Epithelial cell of esophagus (primary cell): ENCODE results near the gene SLC22A15.

Experiments used
- DNase-seq: peaks from one replicate; pipeline ENCODE4 v3.0.0; 2010; ENCODE audit warnings: low read depth
- H3K4me3 ChIP-seq: 2 replicates; pipeline ENCODE4 v1.5.1; 2011; ENCODE audit warnings: mild to moderate bottlenecking, low read length, control low read depth
- CTCF ChIP-seq: IDR thresholded peaks from 2 replicates; pipeline ENCODE4 v1.5.1; 2011; ENCODE audit warnings: low read depth, mild to moderate bottlenecking, low read length, control low read depth, inconsistent platforms; ENCODE audit not compliant: insufficient read depth; ENCODE audit errors: missing control alignments

SLC22A15 gene

GRCh38 chr1:115973154-115973553, 3.2 kb upstream of the SLC22A15 start:
- no peak for DNase-seq
- no peak overlapping the region for H3K4me3 ChIP-seq
- TF ChIP-seq CTCF, result no peak

DNA sequence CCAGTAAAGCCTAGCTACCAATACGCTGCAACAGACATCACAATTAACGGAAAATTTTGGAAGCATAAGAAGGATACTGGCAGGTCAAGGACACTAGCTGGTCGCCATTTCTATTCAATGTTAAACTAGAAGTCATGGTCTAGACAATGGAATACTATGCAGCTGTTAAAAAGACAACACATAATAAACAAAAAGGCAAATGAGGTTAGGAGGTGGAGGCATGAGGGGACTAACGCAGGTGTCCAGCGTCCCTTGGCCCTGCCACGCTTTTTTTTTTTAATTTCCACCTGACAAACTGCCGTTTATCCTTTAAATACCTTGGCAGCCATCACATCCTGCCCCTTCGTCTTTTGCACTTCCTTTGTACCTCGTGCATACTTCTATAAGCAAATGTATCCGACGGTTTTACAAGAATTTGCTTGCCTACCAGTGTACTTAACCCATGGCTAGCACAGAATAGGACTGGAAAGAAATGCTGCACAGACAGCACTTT, 698 bp upstream of the SLC22A15 start:
- DNase-seq, result no peak
- TF ChIP-seq CTCF, result no peak
- peak overlapping the region; percentile 63 for H3K4me3 ChIP-seq

- DNase-seq, result peak; percentile 37
- no peak for TF ChIP-seq CTCF
- H3K4me3 ChIP-seq, result peak overlapping the region; percentile 68
Measured at GRCh38 chr1:115976921-115977498, 697 bp downstream of the SLC22A15 start.

DNA sequence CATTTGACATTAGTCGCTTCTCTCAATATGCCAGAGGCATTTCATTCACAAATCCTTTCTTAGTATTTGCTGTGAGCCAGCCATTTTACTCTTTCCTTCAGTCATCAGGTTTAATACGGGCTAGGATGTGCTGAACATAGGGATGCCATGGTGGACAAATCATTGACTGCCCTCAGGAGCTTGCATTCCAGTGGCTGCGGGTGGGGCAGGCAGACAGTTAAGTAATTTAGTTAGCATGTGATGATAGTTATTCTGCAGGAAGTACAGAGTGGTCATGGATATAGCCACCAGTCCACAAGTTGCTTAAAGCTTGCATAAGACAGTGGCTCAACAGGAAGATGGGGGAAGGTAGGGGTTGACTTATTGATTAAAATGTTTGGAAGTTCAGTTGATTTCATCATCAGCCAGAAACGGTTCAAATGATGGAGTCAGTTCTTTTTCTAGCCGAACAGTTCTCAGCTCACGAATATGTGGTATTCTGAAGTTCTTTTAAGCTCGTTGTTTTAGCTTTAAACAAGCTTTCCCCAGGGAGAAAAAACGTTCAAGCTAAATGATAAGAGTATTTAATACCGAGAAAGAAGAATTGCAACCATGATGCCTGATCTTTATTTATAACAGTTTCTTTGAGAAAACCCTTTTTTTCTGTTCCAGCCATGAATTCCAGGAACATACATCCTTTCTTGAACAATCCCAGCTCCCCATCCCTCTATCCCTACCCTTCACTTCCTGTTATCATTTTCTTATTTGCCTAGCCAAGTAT, 1.4 kb downstream of the SLC22A15 start:
- no peak for TF ChIP-seq CTCF
- peak overlapping the region; percentile 68 for H3K4me3 ChIP-seq
- DNase-seq, result peak; percentile 97

GRCh38 chr1:115978292-115978941, 2.1 kb downstream of the SLC22A15 start:
- no peak for DNase-seq
- peak overlapping the region; percentile 68 for H3K4me3 ChIP-seq

GRCh38 chr1:115980156-115980555, 3.8 kb downstream of the SLC22A15 start:
- no peak for TF ChIP-seq CTCF
- no peak for DNase-seq
- no peak overlapping the region for H3K4me3 ChIP-seq

More at GRCh38 chr1:115978292-115978941, 2.1 kb downstream of the SLC22A15 start:
- no peak for TF ChIP-seq CTCF
